PC-9 (cell line): Measurements from ENCODE around the gene GPI. TPM values are rescaled to one million over a fixed set of nuclear protein-coding genes. Genes with fewer than 3 reads are reported as not detected.
"Not testable (repeated sequence)": the region's sequence is repeated elsewhere in the genome, so short reads cannot be mapped to it uniquely, and the experiment has no call there.

Source experiments
- BruUV-seq: library from RNA; stranded (reverse); fragments of 400-500 nt; replicated peaks from 2 replicates; lab custom pipeline; 2021; lab: Mats Ljungman, UMichigan
- CTCF ChIA-PET: fragments of 300-600 bp; sonication (Branson Sonifier 250); formaldehyde crosslinking; loops from one replicate; lab custom pipeline; 2022; ENCODE audit warnings: antibody characterized with exemption; lab: Charles Lee
- POLR2A ChIA-PET: fragments of 300-600 bp; sonication (Branson Sonifier 250); formaldehyde crosslinking; loops from one replicate; lab custom pipeline; 2022; ENCODE audit warnings: antibody characterized with exemption; ENCODE audit not compliant: unreplicated experiment; lab: Charles Lee
- DNase-seq, 2 experiments: peaks; one replicate each; pipeline versions ENCODE4 v3.0.0 to v3.0.0-alpha.2; 2015 to 2022; ENCODE audit warnings: mixed read lengths in 1 of 2
- H2AFZ ChIP-seq: fragments of 200-600 bp; sonication (generic); 2 replicates; pipeline ENCODE4 v1.8.1; 2017; ENCODE audit warnings: antibody characterized with exemption
- H3F3A ChIP-seq: fragments of 200-600 bp; sonication (generic); 2 replicates; pipeline ENCODE4 v1.8.1; 2017; ENCODE audit warnings: antibody characterized with exemption, mild to moderate bottlenecking, low read depth; ENCODE audit not compliant: insufficient read depth
- H3K27ac ChIP-seq: fragments of 200-600 bp; sonication (generic); 2 replicates; pipeline ENCODE4 v1.6.1; 2016; ENCODE audit warnings: mixed run types
- H3K27me3 ChIP-seq: fragments of 200-600 bp; sonication (generic); 2 replicates; pipeline ENCODE4 v1.6.1; 2016; ENCODE audit warnings: low read depth, mixed run types; ENCODE audit not compliant: insufficient read depth
- H3K36me3 ChIP-seq: fragments of 200-600 bp; sonication (generic); 2 replicates; pipeline ENCODE4 v1.6.1; 2016; ENCODE audit warnings: low read depth, mixed run types
- H3K4me1 ChIP-seq: fragments of 200-600 bp; sonication (generic); replicated peaks from 2 replicates; pipeline ENCODE4 v1.6.1; 2016; ENCODE audit warnings: mixed run types; ENCODE audit not compliant: insufficient read depth
- H3K4me2 ChIP-seq: fragments of 200-600 bp; sonication (generic); 2 replicates; pipeline ENCODE4 v1.6.1; 2017; ENCODE audit warnings: mixed run types
- H3K4me3 ChIP-seq: fragments of 200-600 bp; sonication (generic); 2 replicates; pipeline ENCODE4 v1.6.1; 2016; ENCODE audit warnings: mixed run types
- H3K79me2 ChIP-seq: fragments of 200-600 bp; sonication (generic); 2 replicates; pipeline ENCODE4 v1.6.1; 2017; ENCODE audit warnings: low read depth, mixed run types
- H3K9me2 ChIP-seq: fragments of 200-600 bp; sonication (generic); 2 replicates; pipeline ENCODE4 v1.8.1; 2017; ENCODE audit warnings: mild to moderate bottlenecking; ENCODE audit not compliant: insufficient read depth
- H3K9me3 ChIP-seq: fragments of 200-600 bp; sonication (generic); 2 replicates; pipeline ENCODE4 v1.8.1; 2016; ENCODE audit warnings: low read depth; ENCODE audit not compliant: insufficient read depth
- H4K20me1 ChIP-seq: fragments of 200-600 bp; sonication (generic); 2 replicates; pipeline ENCODE4 v1.8.1; 2017; ENCODE audit not compliant: insufficient read depth
- CTCF ChIP-seq: fragments of 200-600 bp; sonication (generic); conservative IDR thresholded peaks from 2 replicates; pipeline ENCODE4 v1.6.1; 2017; ENCODE audit warnings: mixed run types, antibody characterized with exemption, mild to moderate bottlenecking, moderate library complexity
- EZH2 ChIP-seq: fragments of 200-600 bp; sonication (generic); IDR thresholded peaks from 2 replicates; pipeline ENCODE4 v1.8.0; 2017; ENCODE audit warnings: antibody characterized with exemption, low read depth
- intact Hi-C: fragments of 100-400 bp; cut with micrococcal nuclease; formaldehyde crosslinking; loops from one replicate; pipeline ENCODE4 v1.10.0; 2022; ENCODE audit not compliant: unreplicated experiment
- total RNA-seq: library from RNA; stranded (reverse); gene quantifications from 2 replicates; pipeline ENCODE4 v1.2.3, GENCODE V29; 2021

Gene GPI
- total RNA-seq, 1 experiment from 2014 or later: 522 TPM

- no TSS peak for BruUV-seq
- ChIA-PET POLR2A (interaction anchor here (0.6 kb wide), 1 partner anchor 18 kb away, joined by 4 read pairs; no protein-coding TSS in a partner anchor), CTCF (no interaction called here)
These were observed 32.9 kb downstream of the GPI start for GRCh38 chr19:34397853-34398252.

GRCh38 chr19:34399886-34400285 lies 34.9 kb downstream of the GPI start:
- Histone ChIP-seq H3K4me3 (no peak overlapping the region), H3K36me3 (0 out of 2 replicates have a peak, but pooled peaks cover 14% of the 10 kb centered on the region), H3K4me2 (no peak overlapping the region), H3K27ac (no peak overlapping the region), H3K9me3 (no peaks in the 10 kb centered on the region), H3K4me1 (peaks cover 5% of the 10 kb centered on the region; the same call in 1 of the 2 replicates), H4K20me1 (no peaks in the 10 kb centered on the region), H3K79me2 (peaks cover 6% of the 10 kb centered on the region), H3F3A (peaks cover 33% of the 10 kb centered on the region), H2AFZ (no peak overlapping the region), H3K9me2 (no peaks in the 10 kb centered on the region), H3K27me3 (no peaks in the 10 kb centered on the region)
- no peak for DNase-seq
- TF ChIP-seq CTCF (no peak), EZH2 (no peak)
- BruUV-seq: TSS peak; percentile 51
- CTCF ChIA-PET: no interaction called here
- intact Hi-C loops: no loop called here
- POLR2A ChIA-PET: no interaction called here

More at GRCh38 chr19:34397853-34398252, 32.9 kb downstream of the GPI start:
- TF ChIP-seq EZH2 (no peak), CTCF (no peak)
- Histone ChIP-seq H3K9me3 (no peaks in the 10 kb centered on the region), H3F3A (peaks cover 21% of the 10 kb centered on the region), H3K36me3 (0 out of 2 replicates have a peak, but pooled peaks cover 14% of the 10 kb centered on the region), H3K9me2 (no peaks in the 10 kb centered on the region), H3K4me3 (no peak overlapping the region), H3K27me3 (no peaks in the 10 kb centered on the region), H4K20me1 (no peaks in the 10 kb centered on the region), H3K4me1 (no peaks in the 10 kb centered on the region), H3K4me2 (no peak overlapping the region), H3K27ac (no peak overlapping the region), H3K79me2 (no peaks in the 10 kb centered on the region), H2AFZ (no peak overlapping the region)
- DNase-seq: no peak
- intact Hi-C loops: no loop called here

- POLR2A ChIA-PET, BruUV-seq, DNase-seq, H3K4me1 ChIP-seq, intact Hi-C loops, H3K4me2 ChIP-seq, H4K20me1 ChIP-seq, H3K27me3 ChIP-seq, H3K9me2 ChIP-seq, H3K9me3 ChIP-seq, H3K4me3 ChIP-seq, H3K27ac ChIP-seq, H2AFZ ChIP-seq: not testable (repeated sequence)
- peaks cover 16% of the 10 kb centered on the region for H3K79me2 ChIP-seq
- H3K36me3 ChIP-seq: 0 out of 2 replicates have a peak, but pooled peaks cover 14% of the 10 kb centered on the region
- peaks cover 33% of the 10 kb centered on the region for H3F3A ChIP-seq
- CTCF ChIA-PET: interaction anchor here (0.6 kb wide), 1 partner anchor 81 kb away, joined by 5 read pairs; the partner anchor contains the start of gene WTIP
These were observed 35.8 kb downstream of the GPI start for GRCh38 chr19:34400844-34401243.

GRCh38 chr19:34402074-34402600 lies 37.1 kb downstream of the GPI start:
- Histone ChIP-seq H3K79me2 (peaks cover 22% of the 10 kb centered on the region), H3K9me2 (no peaks in the 10 kb centered on the region), H3K27ac (no peak overlapping the region), H3K4me3 (no peak overlapping the region), H3K36me3 (0 out of 2 replicates have a peak, but pooled peaks cover 10% of the 10 kb centered on the region), H2AFZ (no peak overlapping the region), H3K27me3 (no peaks in the 10 kb centered on the region), H3F3A (peaks cover 29% of the 10 kb centered on the region), H3K4me1 (peaks cover 5% of the 10 kb centered on the region; the same call in 1 of the 2 replicates), H3K4me2 (no peak overlapping the region), H3K9me3 (no peaks in the 10 kb centered on the region), H4K20me1 (no peaks in the 10 kb centered on the region)
- TF ChIP-seq CTCF (no peak), EZH2 (no peak)
- no peak for DNase-seq
- CTCF ChIA-PET: no interaction called here
- intact Hi-C loops: no loop called here
- POLR2A ChIA-PET: no interaction called here
- no TSS peak for BruUV-seq
